ENCODE data around the gene ADAMTSL2. TPM values are rescaled to one million over a fixed set of nuclear protein-coding genes. Genes with fewer than 3 reads are reported as not detected.

Gene ADAMTSL2
- total and polyA plus RNA-seq, 5 donors from 2014 or later = not detected

- peaks cover 5 to 26% (median 20%) of the 10 kb centered on the region in 4 donors for H3K4me1 Mint-ChIP-seq
- H3K36me3 Mint-ChIP-seq = no peaks in the 10 kb centered on the region
- H3K4me1 ChIP-seq (ENCODE audit: control insufficient read depth, insufficient read depth, low read length, poor library complexity, severe bottlenecking) = peaks cover 9% of the 10 kb centered on the region
- H3K4me3 Mint-ChIP-seq = peak overlapping the region in 1 of 4 donors; percentile 10
- H3K27ac ChIP-seq (ENCODE audit: insufficient read depth, low read length, poor library complexity, severe bottlenecking) = no peak overlapping the region
- DNase-seq = no peak
- no peak overlapping the region for H3K4me3 ChIP-seq (ENCODE audit: low read depth, low read length)
- no peaks in the 10 kb centered on the region for H3K36me3 ChIP-seq (ENCODE audit: control insufficient read depth, insufficient read depth, low read length)
- H3K9me3 Mint-ChIP-seq = peaks cover 0 to 14% (median 4%) of the 10 kb centered on the region in 7 donors
- H3K27ac Mint-ChIP-seq = peak overlapping the region in 2 of 3 donors; percentile 36 to 39
- H3K27me3 ChIP-seq (ENCODE audit: control insufficient read depth, insufficient read depth, low read length) = no peaks in the 10 kb centered on the region
- ATAC-seq (ENCODE audit: low read depth in 2 of 2) = no peak
- peaks cover 6 to 13% of the 10 kb centered on the region in 2 experiments for H3K9me3 ChIP-seq (ENCODE audit: control insufficient read depth in 2 of 2, low read length in 2 of 2)
- H3K27me3 Mint-ChIP-seq = peaks cover 22% of the 10 kb centered on the region
Observed at GRCh38 chr9:133622555-133622954, 88.1 kb downstream of the ADAMTSL2 start.

Other genes starting within 250 kb of the ADAMTSL2 start
- gene SURF6, start 198.5 kb upstream of the ADAMTSL2 start, total RNA-seq = 14.6 TPM
- gene SURF6, start 198.5 kb upstream of the ADAMTSL2 start, polyA plus RNA-seq = 1 to 10 TPM; 5.4 to 8.4 (median 6.9) TPM
- gene MED22, start 186.6 kb upstream of the ADAMTSL2 start, total RNA-seq = 29.3 TPM
- gene MED22, start 186.6 kb upstream of the ADAMTSL2 start, polyA plus RNA-seq = 10 to 100 TPM in 3 of 4 donors, 1 to 10 TPM in 1; 7.3 to 16.2 (median 11.1) TPM
- gene RPL7A, start 186.5 kb upstream of the ADAMTSL2 start, total RNA-seq = 1,813 TPM
- 1,000 to 10,000 TPM in 2 of 4 donors, 100 to 1,000 TPM in 2; 747 to 1,102 (median 951) TPM for gene RPL7A, start 186.5 kb upstream of the ADAMTSL2 start, polyA plus RNA-seq
- 41.8 TPM for gene SURF1, start 178.2 kb upstream of the ADAMTSL2 start, total RNA-seq
- gene SURF1, start 178.2 kb upstream of the ADAMTSL2 start, polyA plus RNA-seq = 100 to 1,000 TPM; 114 to 120 (median 115) TPM
- gene SURF2, start 178.2 kb upstream of the ADAMTSL2 start, total RNA-seq = 24.3 TPM
- gene SURF2, start 178.2 kb upstream of the ADAMTSL2 start, polyA plus RNA-seq = 10 to 100 TPM; 34.5 to 47.1 (median 37.0) TPM
- 132 TPM for gene SURF4, start 158.6 kb upstream of the ADAMTSL2 start, total RNA-seq
- 100 to 1,000 TPM; 189 to 227 (median 212) TPM for gene SURF4, start 158.6 kb upstream of the ADAMTSL2 start, polyA plus RNA-seq
- 0.86 TPM for gene STKLD1, start 158.3 kb upstream of the ADAMTSL2 start, total RNA-seq
- under 1 TPM; 0.09 to 0.28 (median 0.15) TPM for gene STKLD1, start 158.3 kb upstream of the ADAMTSL2 start, polyA plus RNA-seq
- 19.4 TPM for gene REXO4, start 116.7 kb upstream of the ADAMTSL2 start, total RNA-seq
- 10 to 100 TPM in 3 of 4 donors, 1 to 10 TPM in 1; 9.8 to 17.8 (median 14.7) TPM for gene REXO4, start 116.7 kb upstream of the ADAMTSL2 start, polyA plus RNA-seq
- gene ADAMTS13, start 112.3 kb upstream of the ADAMTSL2 start, total RNA-seq = 0.47 TPM
- under 1 TPM in 1 of 4 donors, not detected in 3; 0.10 TPM for gene ADAMTS13, start 112.3 kb upstream of the ADAMTSL2 start, polyA plus RNA-seq
- 1.8 TPM for gene CACFD1, start 74.7 kb upstream of the ADAMTSL2 start, total RNA-seq
- gene CACFD1, start 74.7 kb upstream of the ADAMTSL2 start, polyA plus RNA-seq = 1 to 10 TPM; 1.2 to 3.0 (median 1.7) TPM
- gene SLC2A6, start 55.6 kb upstream of the ADAMTSL2 start, total RNA-seq = 1.8 TPM
- 1 to 10 TPM in 3 of 4 donors, under 1 TPM in 1; 0.63 to 2.2 (median 1.6) TPM for gene SLC2A6, start 55.6 kb upstream of the ADAMTSL2 start, polyA plus RNA-seq
- not detected for gene MYMK, start 9.7 kb upstream of the ADAMTSL2 start, total RNA-seq
- not detected for gene MYMK, start 9.7 kb upstream of the ADAMTSL2 start, polyA plus RNA-seq
- not detected for gene FAM163B, start 74.7 kb downstream of the ADAMTSL2 start, total RNA-seq
- not detected for gene FAM163B, start 74.7 kb downstream of the ADAMTSL2 start, polyA plus RNA-seq
- gene DBH, start 101.7 kb downstream of the ADAMTSL2 start, total RNA-seq = 0.12 TPM
- gene DBH, start 101.7 kb downstream of the ADAMTSL2 start, polyA plus RNA-seq = not detected
- gene SARDH, start 203.6 kb downstream of the ADAMTSL2 start, total RNA-seq = 15.6 TPM
- 1 to 10 TPM; 5.8 to 9.7 (median 8.2) TPM for gene SARDH, start 203.6 kb downstream of the ADAMTSL2 start, polyA plus RNA-seq

All from CD4-positive, CD25-positive, alpha-beta regulatory T cell (primary cell).